Neural progenitor cell (in vitro differentiated cells): Measurements from ENCODE around the gene NLRP14.

Experiments used
- CTCF ChIP-seq: fragments of 200-600 bp; sonication (generic); IDR thresholded peaks from 2 replicates; pipeline ENCODE4 v1.5.1; 2017; ENCODE audit warnings: antibody characterized with exemption, mild to moderate bottlenecking
- EZH2 ChIP-seq: fragments of 200-600 bp; sonication (generic); IDR thresholded peaks from 2 replicates; pipeline ENCODE4 v1.6.1; 2017; ENCODE audit warnings: antibody characterized with exemption, mild to moderate bottlenecking, moderate library complexity
- EZH2phosphoT487 ChIP-seq: fragments of 200-600 bp; sonication (generic); IDR thresholded peaks from 2 replicates; pipeline ENCODE4 v1.6.1; 2017; ENCODE audit warnings: antibody characterized with exemption

- TF ChIP-seq CTCF (no peak), EZH2 (no peak), EZH2phosphoT487 (no peak)
Measured at GRCh38 chr11:7030836-7031235, 10.6 kb downstream of the NLRP14 start.
